ENCODE data around the gene TFPT.

Gene TFPT

DNA sequence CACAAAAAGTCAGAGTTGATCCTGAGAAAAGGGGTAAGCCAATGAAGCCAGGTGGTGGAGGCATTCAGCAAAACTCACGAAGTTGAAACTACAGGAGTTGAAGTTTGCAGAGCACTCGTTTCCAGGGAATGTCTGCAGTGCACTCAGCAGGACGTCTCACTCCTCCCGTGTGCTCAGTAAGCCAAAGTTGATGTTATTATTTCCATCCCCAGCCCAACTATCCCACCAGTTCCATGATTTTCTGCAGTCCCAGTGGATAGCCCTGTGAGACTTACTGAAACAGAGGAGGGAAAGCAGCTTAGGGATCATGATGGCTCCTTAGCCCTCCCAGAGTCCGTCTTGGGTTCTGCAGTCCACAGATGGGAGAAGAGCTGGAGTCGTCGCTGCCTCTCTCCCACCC, 34.4 kb downstream of the TFPT start, which contains the start of gene TARM1:
TSS of gene TARM1 (minus strand) at position 334 of the 400 bp plus-strand sequence. CDS start at position 309, 25 bp downstream.
- no peak for DNase-seq (ENCODE audit: low spot score)
- TF ChIP-seq, protein P1, sequence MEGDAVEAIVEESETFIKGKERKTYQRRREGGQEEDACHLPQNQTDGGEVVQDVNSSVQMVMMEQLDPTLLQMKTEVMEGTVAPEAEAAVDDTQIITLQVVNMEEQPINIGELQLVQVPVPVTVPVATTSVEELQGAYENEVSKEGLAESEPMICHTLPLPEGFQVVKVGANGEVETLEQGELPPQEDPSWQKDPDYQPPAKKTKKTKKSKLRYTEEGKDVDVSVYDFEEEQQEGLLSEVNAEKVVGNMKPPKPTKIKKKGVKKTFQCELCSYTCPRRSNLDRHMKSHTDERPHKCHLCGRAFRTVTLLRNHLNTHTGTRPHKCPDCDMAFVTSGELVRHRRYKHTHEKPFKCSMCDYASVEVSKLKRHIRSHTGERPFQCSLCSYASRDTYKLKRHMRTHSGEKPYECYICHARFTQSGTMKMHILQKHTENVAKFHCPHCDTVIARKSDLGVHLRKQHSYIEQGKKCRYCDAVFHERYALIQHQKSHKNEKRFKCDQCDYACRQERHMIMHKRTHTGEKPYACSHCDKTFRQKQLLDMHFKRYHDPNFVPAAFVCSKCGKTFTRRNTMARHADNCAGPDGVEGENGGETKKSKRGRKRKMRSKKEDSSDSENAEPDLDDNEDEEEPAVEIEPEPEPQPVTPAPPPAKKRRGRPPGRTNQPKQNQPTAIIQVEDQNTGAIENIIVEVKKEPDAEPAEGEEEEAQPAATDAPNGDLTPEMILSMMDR (conservative IDR thresholded peaks at IDR 0.05; ENCODE audit: low read depth), result no peak
- POLR2A ChIA-PET (ENCODE audit: low non-redundant PET), result no interaction called here
- no peak within 1 kb of the TSS for H3K27ac ChIP-seq
- CTCF ChIA-PET, result no interaction called here

DNA sequence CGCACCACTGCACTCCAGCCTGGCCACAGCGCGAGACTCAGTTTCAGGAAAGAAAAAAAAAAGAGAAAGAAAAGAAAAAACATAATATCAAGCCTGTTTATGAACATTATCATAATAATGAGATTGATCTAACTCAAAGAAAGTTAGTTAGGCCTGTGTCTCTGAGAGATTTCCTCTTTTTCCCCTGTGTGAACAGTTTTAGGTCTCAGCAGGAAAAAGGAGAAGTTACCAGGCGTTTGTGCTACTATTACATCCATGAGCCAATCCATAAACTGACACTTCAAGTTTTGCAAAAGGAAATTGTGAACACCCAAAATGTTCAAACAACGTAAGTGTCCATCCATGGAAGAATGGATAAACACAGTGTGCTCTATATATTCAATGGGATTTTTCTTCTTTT, 38.1 kb downstream of the TFPT start:
- TF ChIP-seq, protein P1 (conservative IDR thresholded peaks at IDR 0.05; ENCODE audit: low read depth), result no peak
- ChIA-PET POLR2A (ENCODE audit: low non-redundant PET) (no interaction called here), CTCF (no interaction called here)
- DNase-seq (ENCODE audit: low spot score), result no peak
- H3K27ac ChIP-seq, result no peak overlapping the region

DNA sequence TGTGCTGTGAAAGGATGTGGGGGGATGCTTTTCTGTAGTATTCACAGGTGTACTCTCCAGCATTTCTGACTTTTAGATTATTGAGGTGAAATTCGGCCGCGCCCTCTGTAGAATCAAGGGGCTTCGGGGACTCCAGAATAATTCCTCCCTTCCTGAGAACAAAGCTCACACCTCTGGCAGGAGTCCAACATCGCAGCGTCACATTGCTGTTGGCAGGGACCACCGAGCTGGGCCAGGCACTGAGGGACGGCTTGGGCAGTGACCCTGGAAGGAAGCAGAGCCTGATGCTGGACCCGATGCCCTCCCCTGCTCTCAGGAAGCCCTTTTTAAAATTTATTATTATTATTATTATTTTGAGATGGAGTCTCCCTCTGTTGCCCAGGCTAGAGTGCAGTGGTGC, 40.6 kb downstream of the TFPT start:
- no peak for DNase-seq (ENCODE audit: low spot score)
- TF ChIP-seq, protein P1 (conservative IDR thresholded peaks at IDR 0.05; ENCODE audit: low read depth), result no peak
- ChIA-PET POLR2A (ENCODE audit: low non-redundant PET) (no interaction called here), CTCF (no interaction called here)
- no peak overlapping the region for H3K27ac ChIP-seq

DNA sequence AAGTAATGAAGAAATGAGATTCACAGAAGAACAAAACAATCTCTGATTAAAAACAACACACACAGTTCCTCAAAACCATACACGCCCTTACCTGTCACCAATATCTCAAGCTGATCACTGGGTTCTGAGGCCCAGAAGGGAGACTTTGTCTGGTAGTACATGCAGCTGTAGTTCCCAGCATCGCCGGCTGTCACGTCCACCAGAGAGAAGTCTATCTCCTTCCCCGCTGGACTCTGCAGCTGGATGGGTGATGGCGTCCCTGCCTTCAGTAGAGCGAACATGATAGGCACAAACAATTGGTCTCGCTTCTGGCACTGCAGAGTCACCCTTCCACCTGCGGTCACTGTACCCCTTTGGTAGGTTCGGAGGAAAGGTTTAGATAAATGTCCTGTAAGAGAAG, 41.6 kb downstream of the TFPT start:
- no peak overlapping the region for H3K27ac ChIP-seq
- ChIA-PET CTCF (interaction anchor here (0.6 kb wide), 1 partner anchor 49 kb away, joined by 3 read pairs; no protein-coding TSS in a partner anchor), POLR2A (ENCODE audit: low non-redundant PET) (no interaction called here)
- TF ChIP-seq, protein P1 (conservative IDR thresholded peaks at IDR 0.05; ENCODE audit: low read depth), result no peak
- no peak for DNase-seq (ENCODE audit: low spot score)

DNA sequence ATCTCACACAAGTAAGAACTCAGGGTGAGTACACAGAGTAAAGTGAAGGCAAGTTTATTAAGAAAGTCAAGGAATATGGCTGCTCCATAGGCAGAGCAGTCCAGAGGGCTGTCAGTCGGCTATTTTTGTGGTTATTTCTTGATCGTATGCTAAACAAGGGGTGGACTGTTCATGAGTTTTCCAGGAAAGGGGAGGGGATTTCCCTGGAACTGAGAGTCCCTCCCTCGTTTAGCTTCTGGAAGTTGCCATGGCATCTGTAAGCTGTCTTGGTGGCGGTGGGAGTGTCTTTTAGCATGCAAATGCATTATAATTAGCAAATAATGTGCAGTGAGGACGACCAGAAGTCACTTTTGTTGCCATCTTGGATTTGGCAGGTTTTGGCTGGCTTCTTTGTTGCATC, 46.0 kb downstream of the TFPT start:
- no peak for DNase-seq (ENCODE audit: low spot score)
- ChIA-PET CTCF (no interaction called here), POLR2A (ENCODE audit: low non-redundant PET) (no interaction called here)
- no peak overlapping the region for H3K27ac ChIP-seq
- TF ChIP-seq, protein P1 (conservative IDR thresholded peaks at IDR 0.05; ENCODE audit: low read depth), result no peak

DNA sequence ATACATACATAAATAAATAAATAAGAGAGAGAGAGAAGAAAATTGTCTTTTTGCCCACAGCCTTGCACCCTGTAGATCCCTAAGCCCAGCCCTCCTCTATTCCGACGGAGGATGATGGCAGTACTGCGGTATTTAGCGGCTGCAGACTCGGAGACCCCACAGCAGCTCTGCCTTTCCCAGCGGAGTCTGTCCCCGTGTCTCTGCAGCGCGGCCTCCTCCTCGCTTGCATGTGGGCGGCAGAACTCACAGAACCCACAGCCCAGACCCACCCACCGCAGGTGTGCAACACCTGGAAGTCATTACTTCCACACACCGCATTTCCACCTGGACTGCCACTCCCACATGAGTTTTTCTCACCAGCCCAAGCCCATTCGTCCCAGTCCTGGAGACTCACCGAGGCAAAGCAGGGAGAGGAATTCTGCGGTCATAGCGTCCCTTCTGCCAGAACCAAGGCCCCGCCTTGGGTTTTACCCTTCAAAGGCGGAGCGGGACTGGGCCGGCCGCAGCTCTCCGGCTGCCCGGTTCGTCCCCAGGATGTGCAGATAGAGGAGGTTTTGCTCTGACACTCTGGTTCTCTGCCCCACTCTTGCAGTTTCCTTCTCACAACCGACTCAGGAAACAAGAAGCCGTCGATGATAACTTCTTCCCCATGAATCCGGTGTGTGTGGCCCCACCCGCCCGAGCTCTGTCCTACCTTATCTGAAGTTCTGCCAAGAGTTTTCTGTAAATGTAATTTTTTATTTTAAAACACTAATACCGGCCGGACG, 51.9 kb downstream of the TFPT start, which contains the start of gene VSTM1:
TSS of gene VSTM1 (minus strand) at position 548 of the 767 bp plus-strand sequence. CDS start at position 428, 120 bp downstream.
- POLR2A ChIA-PET (ENCODE audit: low non-redundant PET), result no interaction called here
- no peak for DNase-seq (ENCODE audit: low spot score)
- CTCF ChIA-PET, result no interaction called here
- no peak within 1 kb of the TSS for H3K27ac ChIP-seq
- TF ChIP-seq, protein P1 (conservative IDR thresholded peaks at IDR 0.05; ENCODE audit: low read depth), result no peak

Data from RWPE1 (cell line).